ENCODE measurements around the gene CDK2. TPM values are rescaled to one million over a fixed set of nuclear protein-coding genes. Genes with fewer than 3 reads are reported as not detected.
A peak's percentile ranks its signal among the peaks of the same experiment; 100 is the strongest.

CDK2 gene
- total RNA-seq, 1 donor from 2014 or later = 26.1 TPM

DNA sequence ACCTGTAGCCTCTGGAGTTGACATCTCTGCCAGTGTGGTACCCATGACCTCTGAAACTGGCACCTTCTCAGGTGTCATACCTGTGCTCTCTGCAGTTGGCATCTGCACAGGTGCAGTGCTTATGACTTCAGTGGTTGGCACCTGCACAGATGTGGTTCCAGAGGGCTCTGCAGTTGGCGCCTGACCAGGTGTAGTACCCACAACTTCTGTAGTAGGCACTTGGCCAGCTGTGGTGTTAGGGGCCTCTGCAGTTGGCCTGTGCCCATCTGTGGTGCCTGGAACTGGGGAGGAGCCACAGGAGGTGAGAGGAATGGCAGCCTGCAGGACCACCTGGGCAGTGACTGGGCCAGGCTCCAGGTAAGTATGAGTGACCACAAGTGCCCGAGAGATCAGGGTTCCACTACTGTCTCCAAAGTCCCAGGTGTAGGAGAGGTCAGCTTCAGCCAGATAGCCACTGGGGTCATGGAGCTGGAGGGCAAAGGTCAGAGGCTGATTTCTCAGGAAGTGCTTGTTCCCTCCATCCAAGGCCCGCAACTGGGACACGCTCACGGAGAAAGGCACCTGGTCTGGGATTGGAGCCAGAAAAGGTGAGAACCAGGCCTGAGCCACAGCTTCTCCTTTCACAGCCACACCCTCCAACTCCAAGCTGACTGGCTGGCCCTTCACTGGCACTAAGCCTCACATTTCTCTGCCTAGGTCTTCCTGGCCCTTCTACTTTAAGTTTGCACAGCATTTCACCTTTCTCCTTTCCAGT is 9.3 kb upstream of the CDK2 start:
- TF ChIP-seq CTCF (IDR thresholded peaks at IDR 0.05) = no peak
- Mint-ChIP-seq H3K4me3 (ENCODE audit: unreplicated experiment) (no peak overlapping the region), H3K27me3 (ENCODE audit: low read depth) (no peaks in the 10 kb centered on the region), H3K27ac (ENCODE audit: unreplicated experiment) (no peak overlapping the region), H3K9me3 (ENCODE audit: low read depth) (no peaks in the 10 kb centered on the region), H3K36me3 (ENCODE audit: low read depth) (peaks cover 11% of the 10 kb centered on the region), H3K4me1 (ENCODE audit: low read depth) (peaks cover 3% of the 10 kb centered on the region)
- DNase-seq (ENCODE audit: low spot score) = no peak

DNA sequence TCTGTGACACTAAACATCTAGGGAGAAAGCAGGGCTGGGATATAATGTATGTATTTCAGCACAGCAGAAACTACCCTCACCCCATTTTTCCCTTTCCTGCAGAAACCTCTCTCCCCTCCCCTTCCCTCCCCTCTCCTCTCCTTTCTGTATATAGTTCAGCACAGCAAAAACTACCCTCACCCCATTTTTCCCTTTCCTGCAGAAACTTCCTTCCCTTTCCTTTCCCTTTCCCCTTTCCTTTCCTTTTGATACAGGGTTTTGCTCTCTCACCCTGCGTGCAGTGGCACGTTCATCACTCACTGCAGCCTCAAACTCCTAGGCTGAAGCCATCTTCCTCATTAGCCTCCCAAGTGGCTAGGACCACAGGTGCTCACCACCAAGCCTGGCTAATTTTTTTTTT is 2.9 kb upstream of the CDK2 start:
- Mint-ChIP-seq H3K27ac (ENCODE audit: unreplicated experiment) (no peak overlapping the region), H3K4me1 (ENCODE audit: low read depth) (peaks cover 24% of the 10 kb centered on the region), H3K4me3 (ENCODE audit: unreplicated experiment) (no peak overlapping the region), H3K27me3 (ENCODE audit: low read depth) (no peaks in the 10 kb centered on the region), H3K36me3 (ENCODE audit: low read depth) (no peaks in the 10 kb centered on the region), H3K9me3 (ENCODE audit: low read depth) (no peaks in the 10 kb centered on the region)
- TF ChIP-seq CTCF (IDR thresholded peaks at IDR 0.05) = no peak
- DNase-seq (ENCODE audit: low spot score) = no peak

GRCh38 chr12:55965240-55965639 is 1.4 kb upstream of the CDK2 start:
- Mint-ChIP-seq H3K4me3 (ENCODE audit: unreplicated experiment) (no peak overlapping the region), H3K9me3 (ENCODE audit: low read depth) (no peaks in the 10 kb centered on the region), H3K36me3 (ENCODE audit: low read depth) (no peaks in the 10 kb centered on the region), H3K27ac (ENCODE audit: unreplicated experiment) (no peak overlapping the region), H3K4me1 (ENCODE audit: low read depth) (peaks cover 24% of the 10 kb centered on the region), H3K27me3 (ENCODE audit: low read depth) (no peaks in the 10 kb centered on the region)
- no peak for DNase-seq (ENCODE audit: low spot score)
- TF ChIP-seq CTCF (IDR thresholded peaks at IDR 0.05) = no peak

DNA sequence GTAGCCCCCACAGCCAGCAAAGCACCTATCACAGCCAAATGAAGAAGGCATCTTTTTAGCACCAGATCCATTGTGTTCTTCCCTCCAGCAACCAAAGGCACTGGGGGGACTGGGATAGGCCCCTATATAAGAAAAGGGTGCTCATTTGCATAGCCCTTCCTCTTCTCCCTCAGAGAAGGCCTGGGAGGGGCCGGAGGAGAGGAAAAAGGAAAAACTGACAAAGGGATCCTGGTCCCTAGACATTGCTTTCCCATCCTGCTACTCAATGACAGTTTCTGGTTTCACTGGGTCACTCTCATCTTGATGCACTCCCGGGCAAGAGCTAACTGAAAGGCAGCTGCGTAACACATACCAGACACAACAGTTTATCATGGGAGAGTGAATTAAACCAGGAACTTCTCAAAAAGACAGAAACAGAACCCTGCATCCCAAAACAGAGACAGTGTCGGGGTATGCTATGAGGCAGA is 656 bp upstream of the CDK2 start, which contains the start of gene PMEL:
TSS of gene PMEL (minus strand) at position 102 of the 467 bp plus-strand sequence. CDS start at position 71, 31 bp downstream.
- TF ChIP-seq CTCF (IDR thresholded peaks at IDR 0.05) = no peak
- Mint-ChIP-seq H3K4me3 (ENCODE audit: unreplicated experiment) (peak within 1 kb of the TSS; percentile 87), H3K27ac (ENCODE audit: unreplicated experiment) (peak within 1 kb of the TSS; percentile 90), H3K36me3 (ENCODE audit: low read depth) (peaks cover 1% of the 10 kb centered on the region), H3K27me3 (ENCODE audit: low read depth) (no peaks in the 10 kb centered on the region), H3K4me1 (ENCODE audit: low read depth) (peaks cover 26% of the 10 kb centered on the region), H3K9me3 (ENCODE audit: low read depth) (no peaks in the 10 kb centered on the region)
- DNase-seq (ENCODE audit: low spot score) = no peak

- peaks cover 1% of the 10 kb centered on the region for H3K36me3 Mint-ChIP-seq (ENCODE audit: low read depth)
These were observed 2.7 kb downstream of the CDK2 start for GRCh38 chr12:55969356-55969755.

More at GRCh38 chr12:55969356-55969755, 2.7 kb downstream of the CDK2 start:
- H3K4me3 Mint-ChIP-seq (ENCODE audit: unreplicated experiment) = no peak overlapping the region
- no peak for DNase-seq (ENCODE audit: low spot score)
- no peaks in the 10 kb centered on the region for H3K9me3 Mint-ChIP-seq (ENCODE audit: low read depth)
- no peak for TF ChIP-seq CTCF (IDR thresholded peaks at IDR 0.05)
- peaks cover 27% of the 10 kb centered on the region for H3K4me1 Mint-ChIP-seq (ENCODE audit: low read depth)
- H3K27ac Mint-ChIP-seq (ENCODE audit: unreplicated experiment) = no peak overlapping the region
- H3K27me3 Mint-ChIP-seq (ENCODE audit: low read depth) = no peaks in the 10 kb centered on the region

Measured in chondrocyte (in vitro differentiated cells).